HEK293 (cell line): Measurements from ENCODE around the gene AIG1.

Experiments
- ZBTB8A ChIP-seq: fragments of 450-650 bp; formaldehyde crosslinking; IDR thresholded peaks from 2 replicates; pipeline ENCODE4 v1.5.1; 2016; ENCODE audit warnings: missing biosample characterization, missing genetic modification characterization
- ZSCAN16 ChIP-seq: fragments of 450-650 bp; formaldehyde crosslinking; IDR thresholded peaks from 2 replicates; pipeline ENCODE4 v1.5.1; 2016; ENCODE audit warnings: missing biosample characterization, missing genetic modification characterization

- TF ChIP-seq ZSCAN16, result no peak
- TF ChIP-seq ZBTB8A (tag by site-specific recombination), result no peak
These were observed 45.9 kb upstream of the AIG1 start for GRCh38 chr6:143014764-143015163.
